DOHH2 (cell line): ENCODE measurements around the gene GZMM.

Experiments
- H3F3A ChIP-seq: fragments of 200-600 bp; sonication (generic), shearing (Covaris generic); 2 replicates; pipeline ENCODE4 v1.6.0; 2016; ENCODE audit warnings: antibody characterized with exemption, mild to moderate bottlenecking; ENCODE audit not compliant: control insufficient read depth, insufficient read depth
- H3K27ac ChIP-seq: fragments of 200-600 bp; sonication (generic); 2 replicates; pipeline ENCODE4 v1.5.1; 2014; ENCODE audit warnings: low read depth, mild to moderate bottlenecking, low read length, moderate library complexity
- H3K27me3 ChIP-seq: fragments of 200-600 bp; sonication (generic); 2 replicates; pipeline ENCODE4 v1.6.1; 2014; ENCODE audit warnings: mild to moderate bottlenecking, low read length, mixed read lengths; ENCODE audit not compliant: control insufficient read depth
- H3K36me3 ChIP-seq: fragments of 200-600 bp; sonication (generic); 2 replicates; pipeline ENCODE4 v1.6.1; 2014; ENCODE audit warnings: mild to moderate bottlenecking, low read length, moderate library complexity, mixed read lengths; ENCODE audit not compliant: control insufficient read depth
- H3K4me1 ChIP-seq: fragments of 200-600 bp; sonication (generic); 2 replicates; pipeline ENCODE4 v1.6.1; 2014; ENCODE audit warnings: mild to moderate bottlenecking, low read length, mixed read lengths; ENCODE audit not compliant: control insufficient read depth
- H3K4me2 ChIP-seq: fragments of 200-600 bp; sonication (generic); 2 replicates; pipeline ENCODE4 v1.6.0; 2014; ENCODE audit warnings: mild to moderate bottlenecking, low read length, moderate library complexity
- H3K4me3 ChIP-seq: fragments of 200-600 bp; sonication (generic); 2 replicates; pipeline ENCODE4 v1.5.1; 2014; ENCODE audit warnings: mild to moderate bottlenecking, low read length, mixed read lengths
- H3K79me2 ChIP-seq: fragments of 200-600 bp; sonication (generic); 2 replicates; pipeline ENCODE4 v1.6.1; 2014; ENCODE audit warnings: mild to moderate bottlenecking, low read length, mixed read lengths; ENCODE audit not compliant: control insufficient read depth
- H3K9me2 ChIP-seq: fragments of 200-600 bp; sonication (generic); replicated peaks from 2 replicates; pipeline ENCODE4 v1.6.1; 2014; ENCODE audit warnings: mild to moderate bottlenecking, low read length, mixed read lengths; ENCODE audit not compliant: control insufficient read depth
- H3K9me3 ChIP-seq: fragments of 200-600 bp; sonication (generic); 2 replicates; pipeline ENCODE4 v1.6.1; 2014; ENCODE audit warnings: antibody characterized with exemption, low read length, mixed read lengths; ENCODE audit not compliant: control insufficient read depth, insufficient read depth
- H4K20me1 ChIP-seq: fragments of 200-600 bp; sonication (generic); 2 replicates; pipeline ENCODE4 v1.6.0; 2014; ENCODE audit warnings: low read depth, mild to moderate bottlenecking, antibody characterized with exemption, low read length, moderate library complexity; ENCODE audit not compliant: control insufficient read depth, insufficient read depth
- EZH2phosphoT487 ChIP-seq: fragments of 200-600 bp; sonication (generic); IDR thresholded peaks from 2 replicates; pipeline ENCODE4 v1.6.1; 2017; ENCODE audit warnings: borderline replicate concordance, mild to moderate bottlenecking, antibody characterized with exemption, low read length, moderate library complexity, mixed read lengths
- TF ChIP-seq, protein P1 (sequence below): fragments of 200-600 bp; sonication (generic); IDR thresholded peaks from one replicate; pipeline ENCODE4 v1.5.1; 2014; ENCODE audit warnings: antibody characterized with exemption, mild to moderate bottlenecking, low read depth, low read length; ENCODE audit not compliant: poor library complexity, severe bottlenecking

The GZMM gene

DNA sequence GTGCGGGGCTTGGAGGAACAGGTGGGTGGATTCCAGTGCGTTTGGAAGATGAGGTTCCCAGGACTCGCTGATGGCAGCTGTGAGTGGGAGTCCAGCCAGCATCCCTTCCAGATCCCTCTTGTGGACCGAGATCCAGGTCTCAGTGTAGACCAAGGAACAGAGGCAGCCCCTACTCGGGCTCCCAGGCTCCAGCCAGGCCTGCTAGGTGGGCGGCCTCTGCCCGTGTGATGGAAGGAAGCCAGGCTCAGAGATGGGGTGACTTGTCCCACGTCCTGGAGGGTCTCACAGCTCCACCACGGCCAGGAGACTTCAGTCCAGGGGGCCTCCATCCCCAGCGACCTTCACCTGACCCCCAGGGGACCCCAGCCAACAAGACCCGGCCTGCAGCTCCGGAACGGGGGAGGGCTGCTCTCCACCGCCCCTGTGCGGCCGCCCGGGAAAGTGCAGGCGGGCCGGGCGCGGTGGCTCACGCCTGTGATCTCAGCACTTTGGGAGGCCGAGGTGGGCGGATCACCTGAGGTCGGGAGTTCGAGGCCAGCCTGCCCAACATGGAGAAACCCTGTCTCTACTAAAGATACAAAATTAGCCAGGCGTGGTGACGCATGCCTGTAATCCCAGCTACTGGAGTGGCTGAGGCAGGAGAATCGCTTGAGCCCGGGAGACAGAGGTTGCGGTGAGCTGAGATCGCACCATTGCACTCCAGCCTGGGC is 48.3 kb upstream of the GZMM start:
- Histone ChIP-seq H3K36me3 (no peaks in the 10 kb centered on the region), H3K4me2 (no peak overlapping the region), H3K4me3 (no peak overlapping the region)

DNA sequence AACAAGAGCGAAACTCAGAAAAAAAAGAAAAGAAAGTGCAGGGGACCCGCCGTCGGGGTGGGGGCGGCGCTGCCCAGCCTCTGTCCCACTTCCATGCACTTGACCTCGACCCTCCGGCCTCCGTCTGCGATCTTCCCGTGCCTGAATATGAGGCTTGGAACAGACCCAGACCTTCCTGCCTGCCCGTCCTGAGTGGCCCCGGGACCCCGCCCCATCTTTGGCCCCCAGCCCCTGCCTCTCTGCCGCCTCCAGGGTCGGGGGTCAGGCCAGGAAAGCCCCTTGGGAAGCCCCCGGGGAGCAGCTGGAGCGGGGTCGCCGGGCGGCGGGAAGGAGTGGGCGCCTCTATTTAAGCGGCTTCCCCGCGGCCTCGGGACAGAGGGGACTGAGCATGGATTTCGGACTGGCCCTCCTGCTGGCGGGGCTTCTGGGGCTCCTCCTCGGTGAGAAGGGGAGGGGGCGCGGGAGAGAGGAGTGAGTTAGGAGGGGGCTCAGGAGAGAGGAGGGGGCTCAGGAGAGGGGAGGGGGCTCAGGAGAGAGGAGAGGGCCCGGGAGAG is 47.7 kb upstream of the GZMM start, which contains the start of gene MADCAM1:
Gene MADCAM1, plus strand, starts transcription at position 375 of the 554 bp plus-strand sequence. Its CDS starts 14 bp downstream, at position 389.
- no peak within 1 kb of the TSS for H3K4me2 ChIP-seq
- 0 out of 2 replicates have a peak, but pooled peaks cover 3% of the 10 kb centered on the region for H3K4me1 ChIP-seq
- peaks cover 8% of the 10 kb centered on the region for H3K27me3 ChIP-seq
- no peak within 1 kb of the TSS for H3K27ac ChIP-seq
- H3K79me2 ChIP-seq: no peaks in the 10 kb centered on the region
- no peaks in the 10 kb centered on the region for H3K36me3 ChIP-seq
- no peaks in the 10 kb centered on the region for H3K9me2 ChIP-seq
- no peak for TF ChIP-seq EZH2phosphoT487
- TF ChIP-seq, protein P1, sequence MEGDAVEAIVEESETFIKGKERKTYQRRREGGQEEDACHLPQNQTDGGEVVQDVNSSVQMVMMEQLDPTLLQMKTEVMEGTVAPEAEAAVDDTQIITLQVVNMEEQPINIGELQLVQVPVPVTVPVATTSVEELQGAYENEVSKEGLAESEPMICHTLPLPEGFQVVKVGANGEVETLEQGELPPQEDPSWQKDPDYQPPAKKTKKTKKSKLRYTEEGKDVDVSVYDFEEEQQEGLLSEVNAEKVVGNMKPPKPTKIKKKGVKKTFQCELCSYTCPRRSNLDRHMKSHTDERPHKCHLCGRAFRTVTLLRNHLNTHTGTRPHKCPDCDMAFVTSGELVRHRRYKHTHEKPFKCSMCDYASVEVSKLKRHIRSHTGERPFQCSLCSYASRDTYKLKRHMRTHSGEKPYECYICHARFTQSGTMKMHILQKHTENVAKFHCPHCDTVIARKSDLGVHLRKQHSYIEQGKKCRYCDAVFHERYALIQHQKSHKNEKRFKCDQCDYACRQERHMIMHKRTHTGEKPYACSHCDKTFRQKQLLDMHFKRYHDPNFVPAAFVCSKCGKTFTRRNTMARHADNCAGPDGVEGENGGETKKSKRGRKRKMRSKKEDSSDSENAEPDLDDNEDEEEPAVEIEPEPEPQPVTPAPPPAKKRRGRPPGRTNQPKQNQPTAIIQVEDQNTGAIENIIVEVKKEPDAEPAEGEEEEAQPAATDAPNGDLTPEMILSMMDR: no peak
- H3K9me3 ChIP-seq: peaks cover 9% of the 10 kb centered on the region; the same call in 1 of the 2 replicates
- H3K4me3 ChIP-seq: no peak within 1 kb of the TSS
- H3F3A ChIP-seq: peaks cover 4% of the 10 kb centered on the region
- no peaks in the 10 kb centered on the region for H4K20me1 ChIP-seq

More for the DNA sequence above, 48.3 kb upstream of the GZMM start:
- H3K79me2 ChIP-seq: no peaks in the 10 kb centered on the region
- no peaks in the 10 kb centered on the region for H3K9me2 ChIP-seq
- peaks cover 4% of the 10 kb centered on the region for H3F3A ChIP-seq
- peaks cover 8% of the 10 kb centered on the region for H3K27me3 ChIP-seq
- TF ChIP-seq EZH2phosphoT487: no peak
- TF ChIP-seq, protein P1: peak; percentile 76
- 0 out of 2 replicates have a peak, but pooled peaks cover 3% of the 10 kb centered on the region for H3K4me1 ChIP-seq
- H3K27ac ChIP-seq: no peak overlapping the region
- H3K9me3 ChIP-seq: peaks cover 10% of the 10 kb centered on the region; the same call in 1 of the 2 replicates
- no peaks in the 10 kb centered on the region for H4K20me1 ChIP-seq

DNA sequence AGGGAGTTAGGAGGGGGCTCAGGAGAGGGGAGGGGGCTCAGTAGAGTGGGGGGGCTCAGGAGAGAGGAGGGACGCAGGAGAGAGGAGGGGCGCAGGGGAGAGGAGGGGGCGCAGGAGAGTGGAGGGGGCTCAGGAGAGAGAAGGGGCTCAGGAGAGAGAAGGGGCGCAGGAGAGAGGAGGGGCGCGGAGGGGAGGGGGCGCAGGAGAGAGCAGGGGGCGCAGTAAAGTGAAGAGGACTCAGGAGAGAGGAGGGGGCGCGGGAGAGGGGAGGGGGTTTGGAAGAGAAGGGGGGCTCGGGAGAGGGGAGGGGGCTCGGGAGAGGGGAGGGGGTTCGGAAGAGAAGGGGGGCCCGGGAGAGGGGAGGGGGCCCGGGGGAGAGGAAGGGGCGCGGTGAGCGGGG is 46.9 kb upstream of the GZMM start:
- no peak overlapping the region for H3K27ac ChIP-seq
- no peak overlapping the region for H3K4me2 ChIP-seq
- H4K20me1 ChIP-seq: no peaks in the 10 kb centered on the region
- no peak overlapping the region for H3K4me3 ChIP-seq
- no peaks in the 10 kb centered on the region for H3K79me2 ChIP-seq
- no peaks in the 10 kb centered on the region for H3K9me2 ChIP-seq
- H3K4me1 ChIP-seq: 0 out of 2 replicates have a peak, but pooled peaks cover 3% of the 10 kb centered on the region
- H3K36me3 ChIP-seq: no peaks in the 10 kb centered on the region
- peaks cover 8% of the 10 kb centered on the region for H3K27me3 ChIP-seq
- H3K9me3 ChIP-seq: peaks cover 7% of the 10 kb centered on the region; the same call in 1 of the 2 replicates
- no peak for TF ChIP-seq EZH2phosphoT487
- TF ChIP-seq, protein P1: no peak
- peaks cover 4% of the 10 kb centered on the region for H3F3A ChIP-seq
